SK-N-SH (cell line): ENCODE results near the gene SDCCAG8.

Experiments used
- GABPA ChIP-seq: IDR thresholded peaks from 2 replicates; pipeline ENCODE4 v1.4.0; 2012; ENCODE audit warnings: low read depth, mild to moderate bottlenecking
- MXI1 ChIP-seq: IDR thresholded peaks from 2 replicates; pipeline ENCODE4 v1.6.1; 2012; ENCODE audit warnings: mild to moderate bottlenecking, low read depth, low read length, improper control_type of control experiment
- RCOR1 ChIP-seq: fragments of 150-350 bp; IDR thresholded peaks from 2 replicates; pipeline ENCODE4 v1.6.1; 2017; ENCODE audit warnings: antibody characterized with exemption, low read length
- SIN3A ChIP-seq: IDR thresholded peaks from 2 replicates; pipeline ENCODE4 v1.6.1; 2012; ENCODE audit warnings: low read depth, mild to moderate bottlenecking, low read length, moderate library complexity, borderline replicate concordance
- TF ChIP-seq, protein P1 (sequence below): fragments of 200-600 bp; sonication (generic); IDR thresholded peaks from 2 replicates; pipeline ENCODE4 v1.6.1; 2017; ENCODE audit warnings: antibody characterized with exemption, mild to moderate bottlenecking, moderate library complexity
- TF ChIP-seq, protein P2 (sequence below): IDR thresholded peaks from 2 replicates; pipeline ENCODE4 v1.4.0; 2012; ENCODE audit warnings: low read depth, borderline replicate concordance
- TF ChIP-seq, protein P3 (sequence below): IDR thresholded peaks from 2 replicates; pipeline ENCODE4; 2012
- TF ChIP-seq, protein P4 (sequence below): IDR thresholded peaks from 2 replicates; pipeline ENCODE4 v1.6.1; 2012; ENCODE audit warnings: mild to moderate bottlenecking, low read depth, low read length, moderate library complexity

DNA sequence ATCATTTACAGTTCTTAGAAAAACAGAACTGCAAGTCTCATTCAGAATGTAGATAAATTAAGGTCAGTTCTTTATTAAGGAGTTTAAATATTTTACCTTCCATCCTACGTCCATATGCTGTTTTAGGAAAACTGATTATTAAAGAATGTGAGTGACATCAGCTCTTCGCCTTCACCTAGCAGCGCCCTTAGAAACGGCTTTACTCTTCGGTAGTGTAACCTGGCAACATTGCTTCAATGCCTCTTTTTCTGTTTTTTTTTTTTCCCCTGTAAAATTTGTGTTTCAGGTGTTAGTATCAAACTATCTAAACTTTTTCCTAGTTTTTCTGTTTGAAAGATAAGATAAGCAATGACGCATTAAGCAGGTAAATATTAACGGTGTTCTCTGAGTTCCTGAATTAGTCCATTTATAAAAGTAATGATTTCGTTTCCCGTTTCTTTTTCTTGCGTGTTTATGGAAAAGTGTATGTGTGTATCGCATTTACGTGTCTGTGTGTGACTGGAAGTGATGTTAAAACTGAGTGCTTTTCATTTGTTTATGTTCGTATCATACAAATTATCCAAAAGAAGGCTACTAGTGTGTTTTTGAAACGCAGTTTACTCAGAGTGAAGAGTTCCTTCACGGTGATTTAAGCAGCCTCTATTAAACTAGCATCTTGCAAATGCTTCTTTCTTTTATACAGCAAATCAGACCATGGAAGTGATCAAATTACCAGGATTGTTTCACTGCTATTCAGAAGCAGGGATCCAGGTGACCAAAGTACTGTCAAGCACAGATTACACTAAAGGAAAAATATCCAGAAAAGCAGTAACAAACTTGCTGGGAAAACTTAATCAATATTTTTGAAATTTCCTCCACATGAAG is 139.0 kb downstream of the SDCCAG8 start:
- TF ChIP-seq RCOR1 (no peak), MXI1 (no peak), GABPA (no peak), SIN3A (no peak)
- TF ChIP-seq, protein P1, sequence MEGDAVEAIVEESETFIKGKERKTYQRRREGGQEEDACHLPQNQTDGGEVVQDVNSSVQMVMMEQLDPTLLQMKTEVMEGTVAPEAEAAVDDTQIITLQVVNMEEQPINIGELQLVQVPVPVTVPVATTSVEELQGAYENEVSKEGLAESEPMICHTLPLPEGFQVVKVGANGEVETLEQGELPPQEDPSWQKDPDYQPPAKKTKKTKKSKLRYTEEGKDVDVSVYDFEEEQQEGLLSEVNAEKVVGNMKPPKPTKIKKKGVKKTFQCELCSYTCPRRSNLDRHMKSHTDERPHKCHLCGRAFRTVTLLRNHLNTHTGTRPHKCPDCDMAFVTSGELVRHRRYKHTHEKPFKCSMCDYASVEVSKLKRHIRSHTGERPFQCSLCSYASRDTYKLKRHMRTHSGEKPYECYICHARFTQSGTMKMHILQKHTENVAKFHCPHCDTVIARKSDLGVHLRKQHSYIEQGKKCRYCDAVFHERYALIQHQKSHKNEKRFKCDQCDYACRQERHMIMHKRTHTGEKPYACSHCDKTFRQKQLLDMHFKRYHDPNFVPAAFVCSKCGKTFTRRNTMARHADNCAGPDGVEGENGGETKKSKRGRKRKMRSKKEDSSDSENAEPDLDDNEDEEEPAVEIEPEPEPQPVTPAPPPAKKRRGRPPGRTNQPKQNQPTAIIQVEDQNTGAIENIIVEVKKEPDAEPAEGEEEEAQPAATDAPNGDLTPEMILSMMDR = no peak
- TF ChIP-seq, protein P2, sequence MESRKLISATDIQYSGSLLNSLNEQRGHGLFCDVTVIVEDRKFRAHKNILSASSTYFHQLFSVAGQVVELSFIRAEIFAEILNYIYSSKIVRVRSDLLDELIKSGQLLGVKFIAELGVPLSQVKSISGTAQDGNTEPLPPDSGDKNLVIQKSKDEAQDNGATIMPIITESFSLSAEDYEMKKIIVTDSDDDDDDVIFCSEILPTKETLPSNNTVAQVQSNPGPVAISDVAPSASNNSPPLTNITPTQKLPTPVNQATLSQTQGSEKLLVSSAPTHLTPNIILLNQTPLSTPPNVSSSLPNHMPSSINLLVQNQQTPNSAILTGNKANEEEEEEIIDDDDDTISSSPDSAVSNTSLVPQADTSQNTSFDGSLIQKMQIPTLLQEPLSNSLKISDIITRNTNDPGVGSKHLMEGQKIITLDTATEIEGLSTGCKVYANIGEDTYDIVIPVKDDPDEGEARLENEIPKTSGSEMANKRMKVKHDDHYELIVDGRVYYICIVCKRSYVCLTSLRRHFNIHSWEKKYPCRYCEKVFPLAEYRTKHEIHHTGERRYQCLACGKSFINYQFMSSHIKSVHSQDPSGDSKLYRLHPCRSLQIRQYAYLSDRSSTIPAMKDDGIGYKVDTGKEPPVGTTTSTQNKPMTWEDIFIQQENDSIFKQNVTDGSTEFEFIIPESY = no peak
- TF ChIP-seq, protein P3, sequence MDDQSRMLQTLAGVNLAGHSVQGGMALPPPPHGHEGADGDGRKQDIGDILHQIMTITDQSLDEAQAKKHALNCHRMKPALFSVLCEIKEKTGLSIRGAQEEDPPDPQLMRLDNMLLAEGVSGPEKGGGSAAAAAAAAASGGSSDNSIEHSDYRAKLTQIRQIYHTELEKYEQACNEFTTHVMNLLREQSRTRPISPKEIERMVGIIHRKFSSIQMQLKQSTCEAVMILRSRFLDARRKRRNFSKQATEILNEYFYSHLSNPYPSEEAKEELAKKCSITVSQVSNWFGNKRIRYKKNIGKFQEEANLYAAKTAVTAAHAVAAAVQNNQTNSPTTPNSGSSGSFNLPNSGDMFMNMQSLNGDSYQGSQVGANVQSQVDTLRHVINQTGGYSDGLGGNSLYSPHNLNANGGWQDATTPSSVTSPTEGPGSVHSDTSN = no peak
- TF ChIP-seq, protein P4, sequence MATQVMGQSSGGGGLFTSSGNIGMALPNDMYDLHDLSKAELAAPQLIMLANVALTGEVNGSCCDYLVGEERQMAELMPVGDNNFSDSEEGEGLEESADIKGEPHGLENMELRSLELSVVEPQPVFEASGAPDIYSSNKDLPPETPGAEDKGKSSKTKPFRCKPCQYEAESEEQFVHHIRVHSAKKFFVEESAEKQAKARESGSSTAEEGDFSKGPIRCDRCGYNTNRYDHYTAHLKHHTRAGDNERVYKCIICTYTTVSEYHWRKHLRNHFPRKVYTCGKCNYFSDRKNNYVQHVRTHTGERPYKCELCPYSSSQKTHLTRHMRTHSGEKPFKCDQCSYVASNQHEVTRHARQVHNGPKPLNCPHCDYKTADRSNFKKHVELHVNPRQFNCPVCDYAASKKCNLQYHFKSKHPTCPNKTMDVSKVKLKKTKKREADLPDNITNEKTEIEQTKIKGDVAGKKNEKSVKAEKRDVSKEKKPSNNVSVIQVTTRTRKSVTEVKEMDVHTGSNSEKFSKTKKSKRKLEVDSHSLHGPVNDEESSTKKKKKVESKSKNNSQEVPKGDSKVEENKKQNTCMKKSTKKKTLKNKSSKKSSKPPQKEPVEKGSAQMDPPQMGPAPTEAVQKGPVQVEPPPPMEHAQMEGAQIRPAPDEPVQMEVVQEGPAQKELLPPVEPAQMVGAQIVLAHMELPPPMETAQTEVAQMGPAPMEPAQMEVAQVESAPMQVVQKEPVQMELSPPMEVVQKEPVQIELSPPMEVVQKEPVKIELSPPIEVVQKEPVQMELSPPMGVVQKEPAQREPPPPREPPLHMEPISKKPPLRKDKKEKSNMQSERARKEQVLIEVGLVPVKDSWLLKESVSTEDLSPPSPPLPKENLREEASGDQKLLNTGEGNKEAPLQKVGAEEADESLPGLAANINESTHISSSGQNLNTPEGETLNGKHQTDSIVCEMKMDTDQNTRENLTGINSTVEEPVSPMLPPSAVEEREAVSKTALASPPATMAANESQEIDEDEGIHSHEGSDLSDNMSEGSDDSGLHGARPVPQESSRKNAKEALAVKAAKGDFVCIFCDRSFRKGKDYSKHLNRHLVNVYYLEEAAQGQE = no peak
